ENCODE results near the gene TEX44.
A peak's percentile ranks its signal among the peaks of the same experiment; 100 is the strongest.

TEX44 gene

DNA sequence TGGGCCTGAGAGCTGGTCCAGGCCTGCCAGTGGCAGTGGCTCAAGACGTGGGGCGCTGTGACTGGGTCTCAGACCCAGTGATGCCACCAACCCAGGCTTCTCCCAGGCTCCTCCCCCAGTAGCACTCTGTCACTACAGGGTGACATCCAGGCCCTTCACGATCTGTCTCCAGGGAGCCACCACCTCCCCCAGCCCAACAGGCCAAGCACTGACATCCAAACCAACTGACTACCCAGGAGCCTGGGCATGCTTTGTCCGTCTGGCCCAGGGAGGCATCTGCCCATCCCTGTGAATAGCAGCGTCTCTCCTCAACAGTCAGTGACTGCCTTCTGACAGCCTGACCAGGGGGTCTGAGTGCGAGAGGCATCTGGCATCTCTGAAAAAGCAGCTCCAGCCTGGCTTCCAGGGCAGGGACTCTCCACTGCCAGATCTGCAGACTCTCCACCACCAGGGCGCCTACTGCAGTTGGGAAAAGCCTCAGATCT lies 13.0 kb downstream of the TEX44 start:
- no peak for DNase-seq (ENCODE audit: low read depth)

GRCh38 chr2:231606941-231607340 lies 14.3 kb downstream of the TEX44 start:
- no peak for DNase-seq (ENCODE audit: low read depth)

- no peak for DNase-seq (ENCODE audit: low read depth)
Observed at GRCh38 chr2:231611273-231612108, 18.8 kb downstream of the TEX44 start.

DNA sequence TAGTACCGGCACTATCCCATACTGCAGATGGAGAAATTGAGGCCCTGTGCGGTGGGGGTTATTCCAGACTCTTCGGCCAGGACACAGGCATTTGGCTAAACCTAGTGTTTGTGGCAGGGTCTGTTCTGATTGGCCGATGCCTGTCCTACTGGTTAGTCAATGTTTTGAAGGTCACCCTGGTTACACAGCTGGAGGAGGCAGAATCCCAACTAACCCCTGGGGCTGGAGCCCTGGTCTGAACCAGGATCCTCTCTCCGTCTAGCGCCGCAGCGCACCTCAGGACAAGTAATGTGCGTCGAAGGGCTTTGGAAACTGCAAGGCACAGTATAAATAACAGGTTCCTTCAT lies 19.4 kb downstream of the TEX44 start:
- DNase-seq (ENCODE audit: low read depth) = no peak

DNA sequence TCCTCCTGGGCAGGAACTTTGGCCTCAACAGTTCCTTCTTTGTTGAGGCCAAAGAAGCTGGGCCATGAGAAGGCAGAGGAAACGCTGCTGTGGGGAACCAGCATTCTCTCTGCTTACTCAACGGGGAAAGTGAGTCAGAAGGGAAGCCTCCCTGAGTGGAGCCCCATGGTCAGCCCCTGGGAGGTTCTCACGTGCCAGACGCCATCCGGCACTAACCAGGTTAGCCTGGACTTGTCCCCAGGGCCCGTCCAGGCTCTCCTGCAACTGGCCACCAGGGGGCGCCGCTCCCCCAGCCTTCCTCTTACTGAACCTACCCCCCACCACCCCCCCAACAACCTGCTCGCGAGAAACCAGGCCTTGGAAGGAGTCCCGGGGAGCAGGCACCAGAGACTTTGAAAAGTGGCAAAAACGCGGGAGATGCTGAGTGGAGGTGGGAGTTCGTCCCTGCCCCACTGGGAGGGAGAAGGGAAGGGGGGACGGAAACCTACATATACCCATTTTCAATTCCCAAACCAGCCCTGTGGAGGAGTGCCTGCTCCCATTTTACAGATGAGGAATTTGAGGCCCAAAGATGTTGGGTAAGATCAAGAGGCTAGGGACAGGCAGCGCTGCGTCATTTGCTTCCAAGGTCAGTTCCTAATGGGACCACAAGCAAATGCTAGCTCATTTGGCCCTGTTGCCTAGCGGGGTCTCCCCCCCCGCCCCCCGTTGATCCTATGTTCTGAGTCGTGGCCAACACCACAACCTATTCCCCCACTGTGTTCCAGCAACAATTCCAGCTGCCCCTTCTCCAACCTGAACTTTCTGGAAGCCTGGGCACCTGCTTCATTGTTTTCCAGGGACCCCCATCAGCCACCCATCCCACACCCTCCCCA lies 20.0 kb downstream of the TEX44 start:
- DNase-seq (ENCODE audit: low read depth) = peak; percentile 86

GRCh38 chr2:231613331-231613662 lies 20.6 kb downstream of the TEX44 start:
- no peak for DNase-seq (ENCODE audit: low read depth)

DNA sequence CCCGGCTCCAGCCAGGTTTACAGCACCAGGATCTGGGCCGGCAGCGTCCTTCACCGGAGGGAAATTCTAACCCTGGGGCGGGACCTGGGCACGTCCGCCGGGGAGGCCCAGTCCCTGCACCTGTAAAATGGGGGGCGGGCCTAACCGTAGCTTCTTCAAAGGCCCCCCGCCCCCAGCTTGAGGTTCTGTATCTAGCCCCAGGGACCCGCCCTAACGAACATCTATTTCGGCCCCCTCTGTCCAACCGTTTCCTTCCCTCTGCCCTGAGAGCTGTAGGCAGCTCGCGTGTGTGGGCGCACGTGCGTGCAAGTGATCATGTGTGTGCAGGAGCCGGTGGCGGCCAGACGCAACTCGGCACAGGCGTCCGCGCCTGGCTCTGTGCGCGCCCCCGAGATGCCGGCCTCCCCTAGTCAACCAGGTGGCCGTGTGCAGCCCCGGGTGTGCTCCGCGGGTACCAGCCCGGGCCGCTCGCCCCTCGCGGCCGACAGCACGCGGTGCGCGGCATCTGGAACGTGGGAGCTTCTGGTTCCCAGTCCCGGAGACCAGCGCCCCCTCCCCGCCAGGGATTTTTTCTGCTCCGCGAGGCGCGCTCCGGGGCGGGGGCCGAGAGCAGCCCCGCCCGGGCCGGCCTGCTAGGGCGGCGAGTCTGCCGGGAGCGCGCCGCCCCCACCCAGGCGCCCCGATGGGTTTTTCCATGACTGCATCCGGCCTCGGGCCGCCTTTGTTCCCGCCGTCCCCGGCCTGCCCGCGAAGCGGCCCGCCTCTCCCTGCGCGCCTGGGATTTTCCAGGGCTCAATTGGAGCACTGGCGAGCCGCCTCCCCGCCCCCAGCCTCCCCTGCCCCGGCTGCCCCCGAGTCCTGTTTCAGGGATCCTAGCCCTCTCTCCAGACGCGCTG lies 21.2 kb downstream of the TEX44 start:
- peak; percentile 42 for DNase-seq (ENCODE audit: low read depth)

GRCh38 chr2:231614559-231615057 lies 21.9 kb downstream of the TEX44 start:
- DNase-seq (ENCODE audit: low read depth) = no peak

- DNase-seq (ENCODE audit: low read depth) = no peak
Observed at GRCh38 chr2:231615058-231615671, 22.5 kb downstream of the TEX44 start.

DNA sequence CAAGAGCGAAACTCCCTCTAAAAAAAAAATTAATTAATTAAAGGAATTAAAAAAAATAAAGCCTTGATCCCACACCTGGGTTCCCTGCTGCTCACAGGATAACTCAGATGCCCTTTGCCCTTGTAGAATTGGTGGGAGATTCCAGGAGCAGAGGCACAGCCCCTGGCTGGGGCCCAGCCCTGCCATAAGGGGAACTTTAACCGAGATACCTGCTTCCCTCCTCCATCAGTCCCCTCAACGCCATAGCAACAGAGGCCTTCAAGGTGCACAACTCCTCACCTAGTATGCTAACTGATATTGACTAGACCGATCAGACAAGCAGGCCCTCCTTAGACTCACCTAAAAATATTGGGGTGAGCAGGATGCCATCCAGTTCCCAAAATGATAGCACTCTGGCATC lies 23.6 kb downstream of the TEX44 start:
- no peak for DNase-seq (ENCODE audit: low read depth)

DNA sequence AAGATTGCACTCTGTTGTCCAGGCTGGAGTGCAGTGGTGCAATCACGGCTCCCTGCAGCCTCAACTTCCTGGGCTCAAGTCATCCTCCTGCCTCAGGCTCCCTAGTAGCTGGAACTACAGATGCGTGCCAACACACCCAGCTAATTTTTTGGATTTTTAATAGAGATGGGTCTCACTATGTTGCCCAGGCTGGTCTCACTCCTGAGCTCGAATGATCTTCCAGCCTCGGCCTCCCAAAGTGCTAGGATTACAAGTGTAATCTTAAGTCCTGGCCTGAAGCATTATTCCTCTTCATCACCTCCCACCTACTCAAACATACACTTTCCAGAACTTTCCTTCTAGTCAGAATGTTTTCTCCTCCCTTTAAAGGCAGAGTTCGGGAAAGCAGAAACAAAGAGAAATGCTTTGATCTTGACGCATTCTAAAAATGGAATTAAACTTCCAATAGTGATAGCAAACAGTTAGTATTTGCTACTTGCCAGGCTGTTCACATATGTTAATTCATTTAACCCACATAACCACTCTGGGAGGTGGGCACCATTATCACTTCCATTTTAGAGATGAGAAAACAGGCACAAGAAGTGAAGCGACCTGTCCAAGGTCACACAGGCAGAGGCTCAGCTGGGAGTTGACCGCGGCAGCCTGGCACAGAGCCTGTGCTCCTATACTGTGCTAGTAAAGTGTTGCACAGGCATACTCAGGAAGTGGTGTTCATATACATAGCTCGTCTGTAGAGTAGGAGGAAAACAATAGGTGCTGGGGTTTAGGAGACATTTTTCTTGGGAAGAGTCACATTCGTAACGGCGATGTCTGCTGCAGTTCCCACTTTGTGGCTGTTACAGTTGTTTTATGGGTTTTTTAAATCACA lies 24.6 kb downstream of the TEX44 start:
- DNase-seq (ENCODE audit: low read depth) = no peak

DNA sequence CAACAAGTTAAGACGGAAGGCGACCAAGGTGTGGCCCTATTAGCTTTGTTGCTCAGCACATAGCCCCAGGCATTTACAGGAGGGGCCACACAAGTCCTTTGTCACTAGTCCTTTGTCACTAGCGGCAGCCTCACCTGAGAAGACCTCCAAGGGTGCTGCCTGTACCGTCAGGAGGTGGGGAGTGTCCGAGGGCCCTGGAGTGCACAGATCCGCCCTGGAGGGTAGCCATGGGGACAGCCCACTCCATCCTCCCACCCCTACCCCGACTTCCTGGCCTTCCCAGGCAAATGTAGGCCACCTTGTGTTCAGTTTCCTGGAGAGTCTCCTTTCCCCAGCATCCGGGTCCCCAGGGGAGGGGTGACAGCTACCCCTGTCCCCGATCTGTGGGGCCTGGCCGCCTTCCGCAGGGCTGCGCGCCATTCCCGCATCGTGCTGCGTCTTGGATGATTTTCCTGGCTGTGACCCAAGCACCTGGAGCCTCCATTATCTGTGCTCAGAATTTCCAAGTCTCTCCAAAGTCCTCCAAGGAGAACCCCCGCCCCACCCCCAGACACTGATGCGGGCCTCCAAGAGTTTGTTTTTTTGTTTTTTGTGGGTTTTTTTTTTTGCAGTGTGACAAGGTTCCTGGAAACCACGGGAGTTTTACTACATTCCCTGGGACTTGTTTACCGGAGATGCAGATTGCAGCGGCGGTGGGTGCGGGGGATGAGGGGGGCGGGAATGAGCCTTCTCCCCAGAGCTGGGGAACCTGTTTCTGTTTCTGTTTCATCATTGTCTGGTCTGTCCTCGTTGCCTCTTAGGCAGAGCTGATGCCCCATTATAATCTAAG lies 28.6 kb downstream of the TEX44 start:
- DNase-seq (ENCODE audit: low read depth) = no peak

- DNase-seq (ENCODE audit: low read depth) = no peak
Observed at GRCh38 chr2:231622963-231623362, 30.3 kb downstream of the TEX44 start.

DNA sequence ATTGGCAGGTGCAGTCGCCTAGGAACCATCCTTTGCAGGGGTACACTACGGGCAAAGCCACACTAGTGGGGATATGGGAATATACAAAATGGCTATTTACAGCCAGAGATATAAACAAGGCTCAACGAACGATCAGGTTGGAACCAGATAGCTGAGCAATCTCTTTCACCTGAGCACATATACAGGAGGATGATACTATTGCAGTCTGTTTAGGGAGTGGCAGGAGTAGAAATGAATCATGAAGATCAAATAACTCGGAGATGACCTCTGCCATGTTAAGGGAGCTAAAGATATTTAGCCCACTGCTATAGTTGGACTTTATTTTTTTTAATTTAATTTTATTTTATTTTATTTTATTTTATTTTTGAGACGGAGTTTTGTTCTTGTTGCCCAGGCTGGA lies 33.8 kb downstream of the TEX44 start:
- DNase-seq (ENCODE audit: low read depth) = no peak

DNA sequence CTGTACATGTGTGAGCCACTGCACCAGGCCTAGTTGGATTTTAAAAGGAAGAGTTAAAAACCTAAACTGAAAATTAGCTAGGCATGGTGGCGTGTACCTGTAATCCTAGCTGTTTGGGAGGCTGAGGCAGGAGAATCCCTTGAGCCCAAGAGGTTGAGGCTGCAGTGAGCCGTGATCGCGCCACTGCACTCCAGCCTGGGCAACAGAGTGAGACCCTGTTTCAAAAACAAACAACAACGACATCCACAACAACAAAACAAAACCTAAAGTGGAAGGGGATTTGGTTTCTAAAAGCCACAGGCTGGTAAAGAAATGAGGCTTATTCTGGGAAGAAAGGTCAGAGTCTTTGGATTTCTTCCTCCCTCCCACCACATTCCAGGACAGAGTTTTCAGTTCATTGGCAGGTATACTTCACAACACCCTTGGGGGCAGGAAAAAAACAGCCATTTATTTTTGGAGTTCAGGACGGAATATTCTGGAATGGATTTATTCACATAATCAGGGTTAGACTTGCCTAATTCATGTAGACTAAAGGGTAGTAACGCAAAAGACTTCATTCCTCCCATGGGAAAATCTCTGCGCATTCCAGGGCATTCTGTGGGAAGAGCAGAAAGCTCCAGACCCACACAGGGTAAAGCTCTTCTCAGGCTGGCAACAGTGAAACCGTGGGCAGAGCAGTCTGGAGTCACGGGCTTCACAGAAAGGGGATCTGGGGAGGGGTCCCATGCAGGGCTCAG lies 34.9 kb downstream of the TEX44 start:
- no peak for DNase-seq (ENCODE audit: low read depth)

- DNase-seq (ENCODE audit: low read depth) = no peak
Observed at GRCh38 chr2:231632559-231633142, 40.0 kb downstream of the TEX44 start.

DNA sequence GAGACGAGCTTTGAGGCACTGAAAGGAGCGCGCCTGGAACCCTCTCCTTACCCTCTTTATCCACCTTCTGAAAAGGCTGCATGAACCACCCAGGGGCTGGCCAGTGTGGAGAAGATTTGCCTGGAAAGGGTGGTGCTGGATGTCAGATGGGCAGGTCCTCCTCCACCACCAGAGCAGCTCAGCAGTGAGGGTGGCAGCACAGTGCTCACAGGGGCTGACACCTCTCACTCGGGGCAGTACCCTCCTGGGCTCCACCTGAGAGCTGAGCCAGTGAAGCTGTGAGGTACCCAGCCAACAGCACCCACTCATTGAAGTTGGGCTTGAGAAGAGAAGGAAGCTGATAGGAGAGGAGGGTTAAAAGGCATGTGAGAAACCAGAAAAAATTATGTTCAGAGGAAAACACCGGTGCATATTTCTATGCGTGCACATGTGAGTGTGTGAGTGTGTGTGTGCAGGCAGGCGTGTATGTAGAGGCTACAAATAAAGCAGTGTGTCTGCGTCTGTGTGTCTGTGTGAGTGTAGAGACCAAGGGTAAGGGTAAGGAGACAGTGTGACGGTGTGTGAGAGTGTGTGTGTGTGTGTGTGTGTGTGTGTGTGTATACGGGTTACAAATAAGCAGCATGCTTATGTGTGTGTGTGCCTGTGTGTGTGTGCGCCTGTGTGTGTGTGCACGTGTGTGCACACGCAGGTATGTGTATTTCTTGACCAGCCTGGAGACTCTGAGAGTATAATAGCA lies 40.7 kb downstream of the TEX44 start:
- no peak for DNase-seq (ENCODE audit: low read depth)

DNA sequence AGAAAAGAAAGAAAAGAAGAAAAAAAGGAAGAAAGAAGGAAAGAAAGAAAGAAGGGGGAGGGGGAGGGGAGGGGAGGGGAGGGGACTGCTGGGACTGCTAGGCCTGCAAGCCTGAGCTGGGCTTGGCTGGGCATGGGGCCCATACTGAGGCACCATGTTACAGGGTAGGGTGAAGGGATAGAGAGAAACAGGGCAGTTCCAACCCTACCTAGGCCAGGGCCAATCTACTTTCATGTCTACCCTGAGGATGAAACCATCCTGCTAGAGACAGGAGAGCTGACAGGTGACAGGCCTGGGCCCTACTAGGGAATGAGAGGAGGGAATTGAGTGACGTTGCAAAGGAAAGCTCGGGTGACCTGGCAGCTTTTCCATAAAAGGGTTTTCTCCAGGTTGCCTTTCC lies 41.7 kb downstream of the TEX44 start:
- no peak for DNase-seq (ENCODE audit: low read depth)

Data from activated T-cell treated with anti-CD3 and anti-CD28 coated beads for 1 hour (primary cell).